Measurements from ENCODE around the gene TBL3.

Gene TBL3

DNA sequence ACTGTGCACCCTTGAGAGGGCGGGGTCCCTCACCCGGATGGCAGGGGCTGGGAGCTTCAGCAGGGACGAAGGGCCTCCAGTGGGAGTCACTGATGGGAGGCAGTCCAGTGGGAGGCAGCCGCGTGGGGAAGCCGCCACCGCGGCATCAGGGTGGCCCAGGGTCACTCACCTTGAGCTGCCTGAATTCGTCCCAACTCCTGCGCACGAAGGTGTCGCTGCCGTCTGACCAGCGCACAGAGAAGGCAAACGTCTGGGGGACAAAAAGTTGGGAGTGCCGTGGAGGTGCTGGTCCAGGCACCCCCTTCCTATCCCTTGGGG lies 8.9 kb downstream of the TBL3 start:
- FAIRE-seq, result no peak
- DNase-seq (ENCODE audit: extremely low spot score, insufficient read length, low read depth), result no peak

- FAIRE-seq, result no peak
- DNase-seq (ENCODE audit: extremely low spot score, insufficient read length, low read depth), result no peak
These were observed 9.6 kb downstream of the TBL3 start, which contains the start of gene NOXO1 for GRCh38 chr16:1981398-1981836. TSS of gene NOXO1 (minus strand) at chr16:1981469. CDS start at chr16:1981179, 290 bp downstream.

- DNase-seq (ENCODE audit: extremely low spot score, insufficient read length, low read depth) (no peak), FAIRE-seq (no peak)
These were observed 10.2 kb downstream of the TBL3 start for GRCh38 chr16:1982013-1982433.

- FAIRE-seq (no peak), DNase-seq (ENCODE audit: extremely low spot score, insufficient read length, low read depth) (no peak)
These were observed 11.2 kb downstream of the TBL3 start for GRCh38 chr16:1982991-1983543.

GRCh38 chr16:1983544-1984346 lies 11.9 kb downstream of the TBL3 start, which contains the start of gene GFER:
TSS of gene GFER (plus strand) at chr16:1984193. CDS start at chr16:1984219, 26 bp downstream.
- DNase-seq (ENCODE audit: extremely low spot score, insufficient read length, low read depth) (peak; percentile 81), FAIRE-seq (peak; percentile 92)

GRCh38 chr16:1984347-1985225 lies 12.7 kb downstream of the TBL3 start:
- FAIRE-seq (no peak), DNase-seq (ENCODE audit: extremely low spot score, insufficient read length, low read depth) (no peak)

DNA sequence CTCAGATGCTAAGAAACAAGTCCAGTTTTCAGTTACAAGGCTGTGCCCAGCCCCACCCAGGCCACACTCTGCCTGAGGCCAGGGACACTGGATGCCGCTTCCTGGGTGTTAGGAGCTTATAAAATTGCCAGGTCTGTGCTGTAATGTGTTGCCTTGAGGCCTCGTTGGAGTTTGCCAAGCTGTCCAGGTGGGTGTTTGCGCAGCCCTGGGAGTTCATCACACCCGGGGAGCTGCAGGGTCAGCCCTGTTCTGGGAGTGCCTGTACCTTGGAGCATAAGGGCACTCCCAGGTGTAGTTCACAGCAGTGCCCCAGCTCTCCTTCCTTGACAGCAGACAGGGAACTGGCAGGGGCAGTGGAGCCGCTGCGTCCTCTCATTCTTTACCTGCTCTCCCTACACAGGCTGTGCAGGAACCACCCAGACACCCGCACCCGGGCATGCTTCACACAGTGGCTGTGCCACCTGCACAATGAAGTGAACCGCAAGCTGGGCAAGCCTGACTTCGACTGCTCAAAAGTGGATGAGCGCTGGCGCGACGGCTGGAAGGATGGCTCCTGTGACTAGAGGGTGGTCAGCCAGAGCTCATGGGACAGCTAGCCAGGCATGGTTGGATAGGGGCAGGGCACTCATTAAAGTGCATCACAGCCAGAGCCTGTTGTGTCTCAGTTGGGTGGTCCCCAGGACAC lies 13.8 kb downstream of the TBL3 start:
- FAIRE-seq (no peak), DNase-seq (ENCODE audit: extremely low spot score, insufficient read length, low read depth) (no peak)

GRCh38 chr16:1987198-1987597 lies 15.3 kb downstream of the TBL3 start:
- DNase-seq (ENCODE audit: extremely low spot score, insufficient read length, low read depth) (no peak), FAIRE-seq (no peak)

- FAIRE-seq, result no peak
- no peak for DNase-seq (ENCODE audit: extremely low spot score, insufficient read length, low read depth)
These were observed 17.6 kb downstream of the TBL3 start, which contains the start of gene SYNGR3 for GRCh38 chr16:1989209-1990100. TSS of gene SYNGR3 (plus strand) at chr16:1989970. CDS start at chr16:1990103, 133 bp downstream.

GRCh38 chr16:1990101-1990350 lies 18.2 kb downstream of the TBL3 start:
- DNase-seq (ENCODE audit: extremely low spot score, insufficient read length, low read depth) (no peak), FAIRE-seq (no peak)

DNA sequence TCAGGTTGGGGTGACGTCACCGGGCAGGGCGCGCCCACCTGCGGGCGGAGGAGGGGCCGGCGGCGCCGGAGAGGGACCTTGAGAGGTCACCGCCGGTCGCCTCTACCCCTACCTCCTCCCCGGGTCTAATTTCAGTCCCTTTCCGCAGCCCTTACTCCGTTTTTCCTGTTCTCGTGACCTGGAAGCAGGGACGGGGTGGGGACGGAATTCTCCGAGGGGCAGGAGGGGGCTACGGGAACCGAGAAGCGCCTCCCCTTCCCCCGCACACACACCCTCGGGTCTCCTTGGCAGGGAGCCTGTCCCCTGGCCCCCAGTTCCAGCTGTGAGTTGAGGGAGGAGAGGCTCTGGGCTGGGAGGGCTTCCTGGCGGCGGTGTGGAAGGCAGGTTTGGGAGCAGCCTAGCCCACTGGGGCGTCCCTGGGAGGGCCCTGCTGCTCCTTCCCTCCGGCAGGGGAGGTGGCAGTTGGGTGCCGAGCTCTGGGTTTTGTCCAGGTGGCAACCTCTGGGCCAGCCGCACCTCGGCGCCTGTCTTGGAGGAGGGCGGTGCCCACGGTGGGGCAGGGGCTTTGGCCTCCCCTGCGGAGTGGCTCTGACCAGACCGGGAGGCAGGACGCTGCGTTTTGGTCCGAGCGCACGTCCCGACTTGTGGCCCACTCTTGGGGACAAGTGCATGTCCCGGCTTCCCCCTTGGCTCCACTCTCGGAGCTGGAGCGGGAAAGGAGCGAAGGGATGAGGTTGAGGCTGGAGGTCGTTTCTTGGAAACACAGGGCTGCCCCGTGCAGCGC lies 18.7 kb downstream of the TBL3 start:
- no peak for FAIRE-seq
- DNase-seq (ENCODE audit: extremely low spot score, insufficient read length, low read depth), result no peak

DNA sequence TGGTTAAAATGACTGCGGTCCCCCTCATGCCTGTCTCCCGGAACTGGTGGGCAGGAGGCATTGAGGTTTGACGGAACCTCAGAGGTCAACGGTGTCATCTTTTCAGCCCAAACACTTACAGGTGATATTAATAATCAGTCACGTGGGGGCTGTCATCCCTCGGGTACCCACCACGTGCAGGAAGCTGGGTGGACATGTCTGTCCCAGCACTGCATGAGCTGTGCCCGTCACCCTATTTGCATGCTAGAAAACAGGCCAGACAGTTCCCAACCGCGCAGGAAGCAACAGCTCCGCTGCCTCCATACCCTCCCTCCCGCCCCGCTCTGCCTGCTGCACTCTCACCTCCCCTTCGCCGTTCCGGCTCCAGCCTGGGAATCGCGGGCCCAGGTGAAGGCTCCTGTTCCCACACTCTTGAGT lies 19.3 kb downstream of the TBL3 start:
- FAIRE-seq (peak; percentile 93), DNase-seq (ENCODE audit: extremely low spot score, insufficient read length, low read depth) (no peak)

DNA sequence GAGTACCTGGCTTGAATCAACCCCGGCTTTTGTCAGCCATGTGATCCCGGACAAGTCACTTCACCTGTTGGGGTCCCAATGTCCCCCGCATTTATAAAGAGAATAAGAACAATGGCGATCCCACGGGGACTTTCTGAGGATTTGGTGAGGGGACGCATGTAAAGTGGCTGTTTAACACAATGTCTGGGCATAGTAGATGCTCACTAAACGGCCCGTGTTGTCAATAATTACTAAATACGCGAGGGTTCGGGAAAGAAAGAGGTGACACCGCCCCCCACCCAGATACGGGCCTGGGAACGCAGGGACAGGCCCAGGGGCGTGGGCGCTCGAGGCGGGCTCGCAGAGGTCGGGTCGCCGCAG lies 19.7 kb downstream of the TBL3 start:
- DNase-seq (ENCODE audit: extremely low spot score, insufficient read length, low read depth), result no peak
- no peak for FAIRE-seq

GRCh38 chr16:1991948-1992703 lies 20.3 kb downstream of the TBL3 start:
- peak; percentile 96 for DNase-seq (ENCODE audit: extremely low spot score, insufficient read length, low read depth)
- FAIRE-seq, result peak; percentile 88

GRCh38 chr16:1992704-1993317 lies 21.0 kb downstream of the TBL3 start:
- no peak for FAIRE-seq
- DNase-seq (ENCODE audit: extremely low spot score, insufficient read length, low read depth), result no peak

DNA sequence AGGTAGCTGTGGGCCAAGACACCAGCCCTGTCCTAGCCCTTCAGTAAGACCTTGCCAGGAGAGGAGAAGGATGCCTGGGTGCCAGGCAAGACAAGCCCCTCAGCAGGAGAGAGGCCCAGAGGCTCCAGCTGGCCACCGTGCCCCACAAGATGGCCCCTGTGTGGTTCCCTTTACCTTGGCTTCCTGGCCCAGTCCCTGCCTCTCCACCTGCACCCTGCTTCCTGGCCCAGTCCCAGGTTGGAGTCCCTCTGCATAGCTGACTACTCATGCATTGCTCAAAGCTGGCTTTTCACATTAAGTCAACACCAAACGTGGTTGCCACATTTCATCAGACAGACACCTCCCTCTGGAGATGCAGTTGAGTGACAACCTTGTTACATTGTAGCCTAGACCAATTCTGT lies 21.9 kb downstream of the TBL3 start:
- DNase-seq (ENCODE audit: extremely low spot score, insufficient read length, low read depth) (no peak), FAIRE-seq (no peak)

DNA sequence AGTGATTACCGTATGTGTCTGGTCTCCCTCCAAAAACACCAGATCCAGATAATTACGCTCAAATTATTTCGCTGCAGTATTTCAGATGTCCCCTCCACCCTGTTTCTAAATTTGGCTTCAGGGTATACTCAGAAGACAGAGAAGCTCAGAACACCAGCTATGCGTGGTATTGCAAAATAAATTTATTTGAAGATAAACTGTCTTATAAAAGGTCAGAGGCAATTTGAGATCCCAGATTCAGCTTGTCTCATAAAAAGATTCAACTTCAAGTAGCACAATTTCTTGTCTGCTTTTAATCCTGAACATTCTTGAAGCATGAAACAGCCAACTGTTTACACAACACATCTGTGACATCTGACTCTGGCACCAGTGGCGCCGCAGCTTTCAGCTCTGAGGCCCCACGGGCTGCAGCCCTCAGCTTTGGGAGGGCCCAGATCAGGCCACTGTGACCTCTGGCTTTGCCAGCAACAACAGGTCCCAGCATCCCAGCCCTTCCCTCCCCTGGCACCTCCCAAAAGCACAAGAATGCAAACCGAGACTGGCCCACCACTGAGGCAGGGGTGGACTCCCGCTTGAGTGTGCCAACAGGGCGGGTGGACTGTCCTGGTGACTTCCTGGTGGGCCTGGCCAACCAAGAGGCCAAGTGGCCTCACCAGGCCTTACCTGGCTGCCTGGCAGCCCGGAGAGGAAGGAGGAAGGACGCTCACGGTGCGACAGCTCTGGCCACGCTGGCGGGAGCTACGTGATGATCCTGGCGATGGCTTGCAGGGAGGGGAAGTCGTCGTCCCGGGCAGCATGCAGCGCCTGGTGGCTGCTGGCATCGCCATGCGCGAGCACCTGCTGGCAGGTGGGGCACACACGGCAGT lies 25.9 kb downstream of the TBL3 start:
- peak; percentile 33 for FAIRE-seq
- DNase-seq (ENCODE audit: extremely low spot score, insufficient read length, low read depth), result no peak

Data from GM18507 (cell line).